ENCODE results near the gene SP2. TPM values are rescaled to one million over a fixed set of nuclear protein-coding genes. Genes with fewer than 3 reads are reported as not detected.

The SP2 gene
- total RNA-seq, 1 experiment from 2014 or later, result 3.9 TPM

DNA sequence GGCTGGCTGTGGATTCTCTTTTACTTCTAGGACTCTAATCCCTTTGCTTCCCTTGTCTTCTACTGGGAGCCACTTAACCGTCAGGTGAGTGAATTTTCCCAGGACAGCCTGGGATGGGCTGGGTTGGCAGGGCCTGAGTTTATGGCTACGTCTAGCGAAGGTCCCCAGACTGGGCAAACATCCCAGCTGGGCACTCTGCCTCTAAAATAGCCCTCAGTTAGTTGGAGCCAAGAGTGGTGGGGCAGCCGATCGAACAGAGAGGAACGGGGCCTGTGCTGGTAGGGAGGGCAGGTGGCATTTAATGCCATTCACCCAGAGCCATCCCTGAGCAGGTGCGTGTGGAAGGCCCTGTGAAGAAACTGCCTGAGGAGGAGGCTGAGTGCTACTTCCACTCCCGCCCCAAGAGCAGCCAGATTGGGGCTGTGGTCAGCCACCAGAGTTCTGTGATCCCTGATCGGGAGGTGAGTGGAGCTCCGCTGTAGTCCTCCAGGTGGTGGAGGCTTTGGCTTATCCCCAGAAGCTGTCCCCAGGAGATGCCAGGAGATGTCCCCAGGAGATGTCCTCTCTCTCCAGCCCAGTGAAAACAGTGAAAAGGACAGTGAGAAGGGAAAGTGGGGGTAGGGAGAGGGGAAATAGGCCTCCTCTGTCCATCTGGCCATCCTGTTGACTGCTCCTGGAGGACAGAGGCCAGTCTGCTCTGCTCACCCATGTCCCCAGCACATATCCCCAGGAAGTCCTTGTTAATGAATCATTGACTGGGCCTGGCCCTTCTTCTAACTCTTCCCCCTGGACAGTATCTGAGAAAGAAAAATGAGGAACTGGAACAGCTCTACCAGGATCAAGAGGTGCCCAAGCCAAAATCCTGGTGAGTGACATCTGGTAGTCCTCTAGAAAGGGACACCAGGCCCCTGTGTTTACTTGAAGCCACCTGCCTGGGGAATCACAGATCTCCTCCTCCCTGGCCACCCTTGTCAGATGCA, 49.8 kb downstream of the SP2 start:
- TF ChIP-seq EZH2phosphoT487 (IDR thresholded peaks at IDR 0.05; ENCODE audit: borderline replicate concordance, low read length), result no peak
- TF ChIP-seq, protein P1, sequence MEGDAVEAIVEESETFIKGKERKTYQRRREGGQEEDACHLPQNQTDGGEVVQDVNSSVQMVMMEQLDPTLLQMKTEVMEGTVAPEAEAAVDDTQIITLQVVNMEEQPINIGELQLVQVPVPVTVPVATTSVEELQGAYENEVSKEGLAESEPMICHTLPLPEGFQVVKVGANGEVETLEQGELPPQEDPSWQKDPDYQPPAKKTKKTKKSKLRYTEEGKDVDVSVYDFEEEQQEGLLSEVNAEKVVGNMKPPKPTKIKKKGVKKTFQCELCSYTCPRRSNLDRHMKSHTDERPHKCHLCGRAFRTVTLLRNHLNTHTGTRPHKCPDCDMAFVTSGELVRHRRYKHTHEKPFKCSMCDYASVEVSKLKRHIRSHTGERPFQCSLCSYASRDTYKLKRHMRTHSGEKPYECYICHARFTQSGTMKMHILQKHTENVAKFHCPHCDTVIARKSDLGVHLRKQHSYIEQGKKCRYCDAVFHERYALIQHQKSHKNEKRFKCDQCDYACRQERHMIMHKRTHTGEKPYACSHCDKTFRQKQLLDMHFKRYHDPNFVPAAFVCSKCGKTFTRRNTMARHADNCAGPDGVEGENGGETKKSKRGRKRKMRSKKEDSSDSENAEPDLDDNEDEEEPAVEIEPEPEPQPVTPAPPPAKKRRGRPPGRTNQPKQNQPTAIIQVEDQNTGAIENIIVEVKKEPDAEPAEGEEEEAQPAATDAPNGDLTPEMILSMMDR (conservative IDR thresholded peaks at IDR 0.05; ENCODE audit: low read depth, low read length), result no peak
- TF ChIP-seq EZH2 (IDR thresholded peaks at IDR 0.05; ENCODE audit: low read length, unreplicated experiment), result no peak

DNA sequence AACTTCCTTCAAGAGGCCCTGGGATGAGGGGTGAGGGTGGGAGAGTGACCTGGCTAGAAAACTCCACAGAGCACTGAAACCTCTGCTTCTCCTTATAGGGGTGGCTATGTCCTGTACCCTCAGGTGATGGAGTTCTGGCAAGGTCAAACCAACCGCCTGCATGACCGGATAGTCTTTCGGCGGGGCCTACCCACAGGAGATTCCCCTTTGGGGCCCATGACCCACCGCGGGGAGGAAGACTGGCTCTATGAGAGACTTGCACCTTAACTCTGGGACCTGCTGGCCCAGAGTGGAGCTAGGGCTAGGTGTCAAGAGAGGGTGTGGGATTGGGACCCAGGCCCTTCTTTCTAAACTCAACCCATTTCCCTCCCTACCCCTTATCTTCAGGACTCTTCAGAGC, 50.5 kb downstream of the SP2 start:
- TF ChIP-seq EZH2phosphoT487 (IDR thresholded peaks at IDR 0.05; ENCODE audit: borderline replicate concordance, low read length) (no peak), EZH2 (IDR thresholded peaks at IDR 0.05; ENCODE audit: low read length, unreplicated experiment) (no peak)
- TF ChIP-seq, protein P1 (conservative IDR thresholded peaks at IDR 0.05; ENCODE audit: low read depth, low read length), result no peak
- H3K9me2 ChIP-seq (replicated peaks; ENCODE audit: low read length), result no peaks in the 10 kb centered on the region
- peaks cover 47% of the 10 kb centered on the region for H3K4me1 ChIP-seq (ENCODE audit: insufficient read depth, low read length)
- H3F3A ChIP-seq (ENCODE audit: low read length, unreplicated experiment), result peaks cover 7% of the 10 kb centered on the region
- H3K9me3 ChIP-seq (ENCODE audit: low read length), result no peaks in the 10 kb centered on the region
- peaks cover 28% of the 10 kb centered on the region for H3K79me2 ChIP-seq (ENCODE audit: low read length)
- CTCF ChIA-PET, result interaction anchor here (1.0 to 1.5 kb wide), 12 partner anchors 8 to 105 kb away, joined by 3 to 19 read pairs (median 5); partner anchors contain the start of genes CDK5RAP3, PRR15L, SCRN2 and SP2
- H4K20me1 ChIP-seq (ENCODE audit: low read length), result no peaks in the 10 kb centered on the region
- DNase-seq (no peak), ATAC-seq (no peak)
- H3K9ac ChIP-seq (ENCODE audit: low read length), result no peak overlapping the region
- no peak overlapping the region for H2AFZ ChIP-seq (ENCODE audit: low read length)
- no TSS peak for BruUV-seq (replicated peaks)
- H3K27me3 ChIP-seq (ENCODE audit: low read length), result no peaks in the 10 kb centered on the region
- intact Hi-C loops (cut with micrococcal nuclease), result no loop called here
- POLR2A ChIA-PET (ENCODE audit: unreplicated experiment), result no interaction called here
- H3K36me3 ChIP-seq (ENCODE audit: low read depth, low read length), result peaks cover 14% of the 10 kb centered on the region
- no peak overlapping the region for H3K4me2 ChIP-seq (ENCODE audit: low read length)
- H3K4me3 ChIP-seq (ENCODE audit: low read length), result no peak overlapping the region
- no peak overlapping the region for H3K27ac ChIP-seq (ENCODE audit: low read length)

More for the DNA sequence above, 49.8 kb downstream of the SP2 start:
- Histone ChIP-seq H3K27ac (ENCODE audit: low read length) (no peak overlapping the region), H3K27me3 (ENCODE audit: low read length) (no peaks in the 10 kb centered on the region), H2AFZ (ENCODE audit: low read length) (no peak overlapping the region), H3K9ac (ENCODE audit: low read length) (no peak overlapping the region), H3K4me2 (ENCODE audit: low read length) (no peak overlapping the region), H3F3A (ENCODE audit: low read length, unreplicated experiment) (peaks cover 7% of the 10 kb centered on the region), H3K4me1 (ENCODE audit: insufficient read depth, low read length) (peaks cover 51% of the 10 kb centered on the region), H3K9me3 (ENCODE audit: low read length) (no peaks in the 10 kb centered on the region), H3K79me2 (ENCODE audit: low read length) (peaks cover 29% of the 10 kb centered on the region), H4K20me1 (ENCODE audit: low read length) (no peaks in the 10 kb centered on the region), H3K9me2 (replicated peaks; ENCODE audit: low read length) (no peaks in the 10 kb centered on the region), H3K4me3 (ENCODE audit: low read length) (no peak overlapping the region), H3K36me3 (ENCODE audit: low read depth, low read length) (peaks cover 14% of the 10 kb centered on the region)
- no TSS peak for BruUV-seq (replicated peaks)
- CTCF ChIA-PET, result interaction anchor here (1.3 to 1.5 kb wide), 3 partner anchors 11 to 50 kb away, joined by 10 to 19 read pairs (median 10); partner anchors contain the start of genes CDK5RAP3, PRR15L and SP2
- POLR2A ChIA-PET (ENCODE audit: unreplicated experiment), result no interaction called here
- DNase-seq (no peak), ATAC-seq (no peak)
- intact Hi-C loops (cut with micrococcal nuclease), result no loop called here
